Breast epithelium (tissue), 4 donors: ENCODE data around the gene MTR. TPM values are rescaled to one million over a fixed set of nuclear protein-coding genes. Genes with fewer than 3 reads are reported as not detected.

Source experiments
- DNase-seq, 2 donors: peaks; one replicate each; pipeline ENCODE4 v3.0.0-alpha.2; 2019; ENCODE audit warnings: low spot score in 2 of 2
- H3K27ac ChIP-seq, 2 donors: fragments of 200-600 bp; sonication (generic) in 1 of 2; one replicate each; pipeline ENCODE4 v1.5.1; 2016 to 2019; ENCODE audit warnings: mild to moderate bottlenecking in 1 of 2
- H3K27me3 ChIP-seq, 2 donors: fragments of 200-600 bp; sonication (generic) in 1 of 2; one replicate each; pipeline versions ENCODE4 v1.5.1 to v1.6.0; 2017 to 2019; ENCODE audit warnings: control low read depth in 1 of 2, mild to moderate bottlenecking in 1 of 2
- H3K36me3 ChIP-seq: fragments of 200-600 bp; one replicate; pipeline ENCODE4 v1.5.1; 2019
- H3K4me1 ChIP-seq, 2 donors: fragments of 200-600 bp; sonication (generic); one replicate each; pipeline ENCODE4 v1.5.1; 2016 to 2019; ENCODE audit warnings: control low read depth in 1 of 2
- H3K4me3 ChIP-seq, 3 donors: fragments of 200-600 bp; sonication (generic); 1 replicate in 2 of 3; 2 replicates in 1 of 3; pipeline ENCODE4 v1.5.1; 2016 to 2019; ENCODE audit warnings: mild to moderate bottlenecking in 3 of 3, moderate library complexity in 2 of 3
- H3K9me3 ChIP-seq, 2 donors: fragments of 200-600 bp; sonication (generic) in 1 of 2; one replicate each; pipeline ENCODE4 v1.5.1; 2016 to 2019; ENCODE audit warnings: control low read depth in 1 of 2
- CTCF ChIP-seq, 3 donors: fragments of 450-650 bp; IDR thresholded peaks; one replicate each; pipeline ENCODE4 v1.5.1; 2016 to 2017; ENCODE audit warnings: antibody characterized with exemption in 3 of 3, mild to moderate bottlenecking in 3 of 3, moderate library complexity in 3 of 3
- POLR2A ChIP-seq: fragments of 450-650 bp; IDR thresholded peaks from one replicate; pipeline ENCODE4 v1.6.1; 2016; ENCODE audit warnings: antibody characterized with exemption, mild to moderate bottlenecking, moderate library complexity
- POLR2AphosphoS5 ChIP-seq, 3 donors: sonication (generic); formaldehyde crosslinking; IDR thresholded peaks; one replicate each; pipeline ENCODE4 v1.6.1; 2017; ENCODE audit warnings: antibody characterized with exemption in 3 of 3
- intact Hi-C: fragments of 100-400 bp; cut with DNase I; formaldehyde crosslinking; loops from one replicate; pipeline ENCODE4 v1.15.1; 2023; ENCODE audit warnings: low total_unique reads
- total RNA-seq, 3 donors: library from RNA; depleted of rRNA; stranded (reverse); fragments of >200 nt; gene quantifications; one replicate each; pipeline ENCODE4 v1.1.0, GENCODE V29; 2016

MTR gene
- total RNA-seq, 3 donors from 2014 or later, result 30.5 to 32.3 (median 31.7) TPM

GRCh38 chr1:236861560-236862218, 66.6 kb downstream of the MTR start:
- Histone ChIP-seq H3K27me3 (no peaks in the 10 kb centered on the region), H3K27ac (no peak overlapping the region), H3K36me3 (no peaks in the 10 kb centered on the region), H3K4me3 (no peak overlapping the region), H3K4me1 (no peaks in the 10 kb centered on the region), H3K9me3 (no peaks in the 10 kb centered on the region)
- no peak for DNase-seq
- TF ChIP-seq CTCF (IDR thresholded peaks at IDR 0.05) (no peak), POLR2A (no peak), POLR2AphosphoS5 (IDR thresholded peaks at IDR 0.05) (no peak)
- intact Hi-C loops, result no loop called here

- TF ChIP-seq CTCF (IDR thresholded peaks at IDR 0.05) (no peak), POLR2AphosphoS5 (IDR thresholded peaks at IDR 0.05) (no peak), POLR2A (no peak)
- no peaks in the 10 kb centered on the region for H3K4me1 ChIP-seq
- H3K4me3 ChIP-seq, result no peak overlapping the region
- intact Hi-C loops, result no loop called here
- H3K27me3 ChIP-seq, result no peaks in the 10 kb centered on the region
- H3K36me3 ChIP-seq, result no peaks in the 10 kb centered on the region
- no peak for DNase-seq
- no peaks in the 10 kb centered on the region for H3K9me3 ChIP-seq
- H3K27ac ChIP-seq, result no peak overlapping the region
Observed at GRCh38 chr1:236862219-236862591, 67.1 kb downstream of the MTR start.

- no peak for DNase-seq
- Histone ChIP-seq H3K27ac (no peak overlapping the region), H3K9me3 (no peaks in the 10 kb centered on the region), H3K36me3 (no peaks in the 10 kb centered on the region), H3K4me1 (no peaks in the 10 kb centered on the region), H3K4me3 (no peak overlapping the region), H3K27me3 (no peaks in the 10 kb centered on the region)
- intact Hi-C loops, result no loop called here
- TF ChIP-seq POLR2AphosphoS5 (IDR thresholded peaks at IDR 0.05), result no peak
- TF ChIP-seq CTCF (IDR thresholded peaks at IDR 0.05), result no peak
- TF ChIP-seq POLR2A, result no peak
Observed at GRCh38 chr1:236862615-236863211, 67.6 kb downstream of the MTR start.

- intact Hi-C loops, result no loop called here
- Histone ChIP-seq H3K27me3 (no peaks in the 10 kb centered on the region), H3K27ac (no peak overlapping the region), H3K9me3 (no peaks in the 10 kb centered on the region), H3K4me3 (no peak overlapping the region), H3K36me3 (no peaks in the 10 kb centered on the region), H3K4me1 (no peaks in the 10 kb centered on the region)
- TF ChIP-seq POLR2AphosphoS5 (IDR thresholded peaks at IDR 0.05) (no peak), POLR2A (no peak), CTCF (IDR thresholded peaks at IDR 0.05) (no peak)
- DNase-seq, result no peak
Observed at GRCh38 chr1:236864211-236864610, 69.1 kb downstream of the MTR start.

- H3K27ac ChIP-seq, result no peak overlapping the region
- no peaks in the 10 kb centered on the region for H3K27me3 ChIP-seq
- intact Hi-C loops, result no loop called here
- DNase-seq, result no peak
- H3K9me3 ChIP-seq, result no peaks in the 10 kb centered on the region
- no peak overlapping the region for H3K4me3 ChIP-seq
- no peaks in the 10 kb centered on the region for H3K4me1 ChIP-seq
- TF ChIP-seq POLR2A (no peak), POLR2AphosphoS5 (IDR thresholded peaks at IDR 0.05) (no peak), CTCF (IDR thresholded peaks at IDR 0.05) (no peak)
- H3K36me3 ChIP-seq, result no peaks in the 10 kb centered on the region
Observed at GRCh38 chr1:236864996-236865817, 70.1 kb downstream of the MTR start.
